ENCODE measurements around the gene GNB5. TPM values are rescaled to one million over a fixed set of nuclear protein-coding genes. Genes with fewer than 3 reads are reported as not detected.

GNB5 gene
- total RNA-seq, 1 experiment from 2014 or later, result 26.0 TPM

- Histone ChIP-seq H2AFZ (no peak overlapping the region), H3F3A (ENCODE audit: insufficient read depth, low read depth) (no peaks in the 10 kb centered on the region), H3K36me3 (ENCODE audit: low read depth) (no peaks in the 10 kb centered on the region), H3K27ac (no peak overlapping the region), H3K4me2 (no peak overlapping the region), H3K4me1 (replicated peaks; ENCODE audit: insufficient read depth) (no peaks in the 10 kb centered on the region), H3K4me3 (no peak overlapping the region), H3K9me3 (ENCODE audit: insufficient read depth, low read depth) (no peaks in the 10 kb centered on the region), H3K79me2 (ENCODE audit: low read depth) (no peaks in the 10 kb centered on the region), H3K9me2 (ENCODE audit: insufficient read depth) (no peaks in the 10 kb centered on the region), H3K27me3 (ENCODE audit: insufficient read depth, low read depth) (no peaks in the 10 kb centered on the region), H4K20me1 (ENCODE audit: insufficient read depth) (no peaks in the 10 kb centered on the region)
- no peak for TF ChIP-seq EZH2 (IDR thresholded peaks at IDR 0.05; ENCODE audit: low read depth)
- TF ChIP-seq CTCF (conservative IDR thresholded peaks at IDR 0.05), result no peak
- DNase-seq, result no peak
- POLR2A ChIA-PET (ENCODE audit: unreplicated experiment), result no interaction called here
- no TSS peak for BruUV-seq (replicated peaks)
- intact Hi-C loops (cut with micrococcal nuclease; ENCODE audit: unreplicated experiment), result no loop called here
- CTCF ChIA-PET, result no interaction called here
Observed at GRCh38 chr15:52238149-52238548, 47.0 kb upstream of the GNB5 start.

GRCh38 chr15:52236013-52236412, 44.8 kb upstream of the GNB5 start:
- Histone ChIP-seq H3K27me3 (ENCODE audit: insufficient read depth, low read depth) (no peaks in the 10 kb centered on the region), H3K79me2 (ENCODE audit: low read depth) (no peaks in the 10 kb centered on the region), H3K4me2 (no peak overlapping the region), H3K36me3 (ENCODE audit: low read depth) (no peaks in the 10 kb centered on the region; the same call in 1 of the 2 replicates), H3F3A (ENCODE audit: insufficient read depth, low read depth) (no peaks in the 10 kb centered on the region), H3K27ac (no peak overlapping the region), H3K9me3 (ENCODE audit: insufficient read depth, low read depth) (no peaks in the 10 kb centered on the region), H2AFZ (no peak overlapping the region), H4K20me1 (ENCODE audit: insufficient read depth) (no peaks in the 10 kb centered on the region), H3K4me1 (replicated peaks; ENCODE audit: insufficient read depth) (no peaks in the 10 kb centered on the region), H3K4me3 (no peak overlapping the region), H3K9me2 (ENCODE audit: insufficient read depth) (no peaks in the 10 kb centered on the region)
- no TSS peak for BruUV-seq (replicated peaks)
- TF ChIP-seq EZH2 (IDR thresholded peaks at IDR 0.05; ENCODE audit: low read depth), result no peak
- no peak for TF ChIP-seq CTCF (conservative IDR thresholded peaks at IDR 0.05)
- ChIA-PET POLR2A (ENCODE audit: unreplicated experiment) (no interaction called here), CTCF (no interaction called here)
- DNase-seq, result no peak
- intact Hi-C loops (cut with micrococcal nuclease; ENCODE audit: unreplicated experiment), result no loop called here

- H2AFZ ChIP-seq, result no peak overlapping the region
- H3K9me2 ChIP-seq (ENCODE audit: insufficient read depth), result no peaks in the 10 kb centered on the region
- TF ChIP-seq EZH2 (IDR thresholded peaks at IDR 0.05; ENCODE audit: low read depth) (no peak), CTCF (conservative IDR thresholded peaks at IDR 0.05) (no peak)
- BruUV-seq (replicated peaks), result no TSS peak
- H3K4me1 ChIP-seq (replicated peaks; ENCODE audit: insufficient read depth), result no peaks in the 10 kb centered on the region
- intact Hi-C loops (cut with micrococcal nuclease; ENCODE audit: unreplicated experiment), result no loop called here
- no peaks in the 10 kb centered on the region for H3K79me2 ChIP-seq (ENCODE audit: low read depth)
- no peak overlapping the region for H3K4me3 ChIP-seq
- H3K9me3 ChIP-seq (ENCODE audit: insufficient read depth, low read depth), result no peaks in the 10 kb centered on the region
- no peak overlapping the region for H3K27ac ChIP-seq
- H3K36me3 ChIP-seq (ENCODE audit: low read depth), result no peaks in the 10 kb centered on the region; the same call in 1 of the 2 replicates
- CTCF ChIA-PET, result no interaction called here
- H3F3A ChIP-seq (ENCODE audit: insufficient read depth, low read depth), result no peaks in the 10 kb centered on the region
- no peaks in the 10 kb centered on the region for H4K20me1 ChIP-seq (ENCODE audit: insufficient read depth)
- H3K4me2 ChIP-seq, result no peak overlapping the region
- POLR2A ChIA-PET (ENCODE audit: unreplicated experiment), result no interaction called here
- no peaks in the 10 kb centered on the region for H3K27me3 ChIP-seq (ENCODE audit: insufficient read depth, low read depth)
- DNase-seq, result no peak
Observed at GRCh38 chr15:52234596-52235541, 43.7 kb upstream of the GNB5 start.
